ENCODE measurements around the gene HSF2BP.
"Not testable (repeated sequence)": the region's sequence is repeated elsewhere in the genome, so short reads cannot be mapped to it uniquely, and the experiment has no call there.

HSF2BP gene

GRCh38 chr21:43616861-43617260 lies 42.4 kb downstream of the HSF2BP start:
- not testable (repeated sequence) for DNase-seq

GRCh38 chr21:43614839-43615238 lies 44.4 kb downstream of the HSF2BP start:
- no peak for DNase-seq

GRCh38 chr21:43613755-43614638 lies 45.3 kb downstream of the HSF2BP start:
- DNase-seq, result peak; percentile 97

- DNase-seq, result peak; percentile 84
Measured at GRCh38 chr21:43611598-43612369, 47.5 kb downstream of the HSF2BP start.

GRCh38 chr21:43609501-43610340 lies 49.6 kb downstream of the HSF2BP start:
- DNase-seq, result peak; percentile 33

- no peak for DNase-seq
Measured at GRCh38 chr21:43608664-43609063, 50.6 kb downstream of the HSF2BP start.

- peak; percentile 64 for DNase-seq
Measured at GRCh38 chr21:43608225-43608624, 51.1 kb downstream of the HSF2BP start.

- DNase-seq, result no peak
Measured at GRCh38 chr21:43605320-43606215, 53.7 kb downstream of the HSF2BP start.

GRCh38 chr21:43604505-43605204 lies 54.6 kb downstream of the HSF2BP start:
- no peak for DNase-seq

- DNase-seq, result no peak
Measured at GRCh38 chr21:43603641-43604504, 55.4 kb downstream of the HSF2BP start.

- DNase-seq, result no peak
Measured at GRCh38 chr21:43603233-43603626, 56.1 kb downstream of the HSF2BP start.

GRCh38 chr21:43602266-43603232 lies 56.7 kb downstream of the HSF2BP start:
- no peak for DNase-seq

GRCh38 chr21:43600642-43601402 lies 58.5 kb downstream of the HSF2BP start:
- no peak for DNase-seq

- no peak for DNase-seq
Measured at GRCh38 chr21:43599728-43600127, 59.6 kb downstream of the HSF2BP start.

GRCh38 chr21:43598416-43599120 lies 60.7 kb downstream of the HSF2BP start:
- DNase-seq, result no peak

GRCh38 chr21:43597540-43598250 lies 61.6 kb downstream of the HSF2BP start:
- no peak for DNase-seq

- no peak for DNase-seq
Measured at GRCh38 chr21:43597052-43597451, 62.2 kb downstream of the HSF2BP start.

Data from OCI-M1 (cell line).